Right lobe of liver (tissue), 4 donors: Measurements from ENCODE around the gene SH3RF3.

ENCODE experiments used
- POLR2A ChIP-seq: fragments of 450-650 bp; IDR thresholded peaks from one replicate; pipeline ENCODE4 v1.6.1; 2017; ENCODE audit warnings: antibody characterized with exemption, mild to moderate bottlenecking
- TF ChIP-seq, protein P1 (sequence below), 4 donors: fragments of 200-600 bp in 3 of 4; fragments of 450-650 bp in 1 of 4; IDR thresholded peaks; one replicate each; pipeline versions ENCODE4 v1.5.1 to v1.8.0; 2016 to 2022; ENCODE audit warnings: antibody characterized with exemption in 4 of 4, mild to moderate bottlenecking in 2 of 4
- donor health status: DM: no; HTN: no; CAD: no.
- donor health status: DM: no; HTN: no; CAD: no.
- donor health status: DM: no; HTN: yes; CAD: no.

- TF ChIP-seq POLR2A, result no peak
- TF ChIP-seq, protein P1, sequence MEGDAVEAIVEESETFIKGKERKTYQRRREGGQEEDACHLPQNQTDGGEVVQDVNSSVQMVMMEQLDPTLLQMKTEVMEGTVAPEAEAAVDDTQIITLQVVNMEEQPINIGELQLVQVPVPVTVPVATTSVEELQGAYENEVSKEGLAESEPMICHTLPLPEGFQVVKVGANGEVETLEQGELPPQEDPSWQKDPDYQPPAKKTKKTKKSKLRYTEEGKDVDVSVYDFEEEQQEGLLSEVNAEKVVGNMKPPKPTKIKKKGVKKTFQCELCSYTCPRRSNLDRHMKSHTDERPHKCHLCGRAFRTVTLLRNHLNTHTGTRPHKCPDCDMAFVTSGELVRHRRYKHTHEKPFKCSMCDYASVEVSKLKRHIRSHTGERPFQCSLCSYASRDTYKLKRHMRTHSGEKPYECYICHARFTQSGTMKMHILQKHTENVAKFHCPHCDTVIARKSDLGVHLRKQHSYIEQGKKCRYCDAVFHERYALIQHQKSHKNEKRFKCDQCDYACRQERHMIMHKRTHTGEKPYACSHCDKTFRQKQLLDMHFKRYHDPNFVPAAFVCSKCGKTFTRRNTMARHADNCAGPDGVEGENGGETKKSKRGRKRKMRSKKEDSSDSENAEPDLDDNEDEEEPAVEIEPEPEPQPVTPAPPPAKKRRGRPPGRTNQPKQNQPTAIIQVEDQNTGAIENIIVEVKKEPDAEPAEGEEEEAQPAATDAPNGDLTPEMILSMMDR (IDR thresholded peaks at IDR 0.05), result no peak
Observed at GRCh38 chr2:109259671-109260070, 130.7 kb downstream of the SH3RF3 start.
